ENCODE results near the gene MDFI.

Gene MDFI

GRCh38 chr6:41637194-41638001 is 870 bp upstream of the MDFI start:
- DNase-seq: no peak

GRCh38 chr6:41638935-41639808 is 904 bp downstream of the MDFI start:
- peak; percentile 16 for DNase-seq

DNA sequence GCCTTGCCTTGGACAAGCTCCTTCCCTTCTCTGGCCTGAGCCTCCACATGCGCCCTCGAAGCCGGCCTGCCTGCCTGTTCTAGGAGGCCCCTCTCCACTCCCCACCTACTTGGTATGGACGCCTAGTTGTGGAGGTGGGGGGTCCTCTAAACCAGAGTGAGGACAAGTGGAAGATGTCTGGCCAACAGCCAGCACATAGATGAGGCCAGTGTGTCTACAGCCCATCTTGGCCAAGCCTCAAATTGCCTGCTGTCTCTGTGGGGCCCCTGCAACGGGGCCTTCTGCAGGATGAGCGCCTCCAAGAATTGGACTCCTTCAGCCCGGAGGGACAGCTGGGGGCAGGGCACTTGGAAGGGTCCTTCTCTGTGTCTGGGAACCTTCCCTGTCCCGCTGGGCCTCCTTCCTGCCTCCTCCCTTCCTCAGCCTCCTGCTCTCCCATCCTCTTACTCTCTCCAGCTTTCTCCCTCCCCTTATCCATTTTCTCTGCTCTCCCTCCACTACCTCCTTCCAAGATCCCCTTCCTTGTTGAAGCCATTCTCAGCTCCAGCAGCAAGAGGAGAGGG is 1.6 kb downstream of the MDFI start:
- no peak for DNase-seq

DNA sequence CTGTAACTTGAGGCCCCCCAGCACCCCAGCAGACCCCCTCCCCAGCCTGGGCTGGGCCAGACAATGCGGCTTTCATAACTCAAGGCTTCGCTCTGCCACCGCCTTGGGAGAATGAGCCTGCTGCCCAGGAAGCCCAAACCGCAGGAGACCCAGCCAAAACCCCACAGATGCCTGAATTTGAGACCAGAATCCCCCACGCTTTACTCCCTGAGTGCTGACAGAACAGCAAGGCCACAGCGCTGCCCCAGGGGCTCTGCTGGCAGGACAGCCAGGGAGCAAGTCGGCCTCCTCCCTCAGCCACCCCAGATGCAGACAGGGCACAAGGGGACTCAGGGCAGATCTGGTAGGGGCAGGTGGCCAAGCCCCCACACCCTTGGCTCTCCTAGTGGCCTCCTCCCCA is 2.2 kb downstream of the MDFI start:
- no peak for DNase-seq

DNA sequence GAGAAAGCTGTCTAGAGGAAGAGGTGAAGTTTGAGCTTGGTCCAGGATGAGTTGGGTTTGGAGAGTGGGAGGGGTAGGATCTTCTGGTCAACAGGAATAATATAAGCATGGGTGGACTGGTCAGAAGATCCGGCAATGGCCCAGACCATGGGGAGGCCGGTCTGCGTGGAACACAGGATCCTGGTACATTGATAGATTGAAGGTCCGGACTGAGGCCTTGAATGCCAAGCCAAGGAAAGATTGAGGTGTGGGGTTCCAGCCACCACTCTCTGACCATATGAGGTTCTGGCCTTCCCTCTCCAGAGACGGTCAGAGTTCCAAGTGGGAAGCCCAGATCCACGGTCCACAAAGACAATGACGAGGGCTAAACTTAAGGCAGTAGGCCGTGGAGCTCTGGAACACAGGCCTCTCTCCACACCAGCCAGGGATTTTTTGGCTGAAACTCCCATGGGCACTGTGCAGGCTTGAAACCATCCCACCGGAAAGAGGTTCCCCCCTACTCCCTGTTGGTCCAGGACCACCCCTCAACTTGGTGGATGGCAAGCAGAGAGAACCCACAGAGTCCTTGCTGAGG is 3.2 kb downstream of the MDFI start:
- DNase-seq: no peak

GRCh38 chr6:41642090-41642959 is 4.1 kb downstream of the MDFI start:
- peak; percentile 29 for DNase-seq

- DNase-seq: no peak
Observed at GRCh38 chr6:41642960-41643898, 5.0 kb downstream of the MDFI start.

DNA sequence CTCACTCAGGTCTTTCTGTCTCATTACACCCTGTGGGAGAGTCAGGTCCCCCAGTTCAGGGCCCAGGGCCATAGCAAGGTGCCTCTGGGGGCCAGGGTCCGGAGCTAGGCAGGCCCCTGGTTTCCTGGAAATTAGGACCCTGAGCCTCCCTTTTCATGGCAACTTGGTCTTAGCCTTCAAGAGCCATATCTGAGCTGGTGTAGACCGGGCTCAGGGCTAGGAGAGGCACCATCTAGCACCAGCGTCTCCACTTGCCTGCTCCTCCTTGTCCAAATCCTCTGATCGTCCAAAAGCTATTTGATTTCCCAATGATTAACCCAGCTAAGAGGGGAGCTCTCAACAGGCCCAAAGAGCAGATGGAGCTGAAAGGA is 5.6 kb downstream of the MDFI start:
- no peak for DNase-seq

- peak; percentile 53 for DNase-seq
Observed at GRCh38 chr6:41644297-41644879, 6.1 kb downstream of the MDFI start.

DNA sequence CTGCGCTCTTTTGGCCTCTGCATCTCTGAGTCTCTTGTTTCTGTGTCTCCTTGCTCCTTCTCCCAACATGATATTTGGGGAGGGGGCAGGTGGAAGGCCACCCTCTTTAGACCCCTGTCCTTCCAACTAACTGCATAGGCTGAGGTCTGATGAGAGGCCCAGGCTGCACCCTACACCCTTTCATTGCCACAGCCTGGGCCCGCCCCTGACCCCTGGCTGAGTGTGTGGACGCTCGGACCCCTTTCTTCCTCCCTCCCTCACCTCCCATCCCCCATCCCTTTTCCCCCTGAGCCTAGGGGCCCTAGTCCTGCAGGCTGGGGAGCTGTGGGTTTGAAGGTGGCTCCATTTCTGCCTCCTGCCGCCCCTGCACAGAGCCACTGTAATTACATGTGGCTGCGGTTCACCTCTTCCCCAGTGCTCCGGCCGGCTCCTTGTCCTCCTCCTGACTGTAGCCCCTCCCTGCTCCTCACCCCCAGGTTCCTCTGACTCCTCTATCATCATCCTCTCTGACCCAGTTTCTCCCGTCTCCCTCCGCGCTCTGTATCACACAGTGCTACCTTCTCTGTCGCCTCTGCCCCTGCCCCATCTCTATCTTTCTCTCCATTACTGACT is 6.8 kb downstream of the MDFI start:
- no peak for DNase-seq

GRCh38 chr6:41646026-41646795 is 7.9 kb downstream of the MDFI start:
- DNase-seq: no peak

DNA sequence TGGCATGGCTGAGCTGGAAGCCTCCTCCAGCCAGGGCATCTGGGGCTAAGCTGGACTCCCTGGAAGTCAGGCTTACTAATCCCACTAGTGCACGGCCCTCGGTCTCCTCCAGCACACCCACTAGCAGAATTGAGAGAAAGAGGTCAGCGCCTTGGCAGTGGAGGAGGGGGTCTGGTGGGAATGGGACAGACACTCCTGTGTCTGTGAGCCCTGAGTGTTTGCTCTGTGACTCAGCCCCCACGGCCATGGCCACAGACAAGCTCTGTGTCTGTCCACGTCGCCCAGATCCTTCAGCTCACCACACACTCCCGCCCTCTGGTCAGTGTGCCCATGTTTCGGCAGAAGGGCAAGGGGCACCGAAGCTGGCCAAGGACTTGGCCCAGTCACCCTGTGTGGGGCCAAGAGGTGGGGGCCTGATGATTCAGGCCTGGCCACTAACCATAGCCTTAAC is 8.8 kb downstream of the MDFI start:
- no peak for DNase-seq

DNA sequence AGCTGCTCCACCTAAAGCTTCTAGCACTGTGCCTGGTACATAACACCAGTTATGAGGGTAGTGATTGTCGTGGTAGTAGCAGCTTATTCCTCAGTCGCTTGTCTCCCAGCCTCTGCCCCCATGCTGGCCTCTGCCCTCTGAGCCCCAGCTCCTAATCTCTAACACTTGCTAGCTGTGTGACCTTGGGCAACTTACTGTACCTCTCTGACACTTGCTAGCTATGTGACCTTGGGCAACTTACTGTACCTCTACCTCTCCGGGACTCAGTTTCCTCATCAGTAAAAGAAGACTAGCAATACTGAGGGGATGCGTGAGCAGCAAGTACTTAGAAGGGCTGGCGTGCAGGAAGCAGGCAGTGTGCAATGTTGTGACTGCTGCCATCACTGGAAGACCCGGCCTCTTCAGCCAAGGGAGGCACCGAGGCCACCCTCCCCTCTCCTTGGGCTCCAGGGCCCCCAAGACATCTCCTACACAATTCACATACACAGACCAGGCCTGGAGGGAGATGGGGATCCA is 9.9 kb downstream of the MDFI start:
- DNase-seq: no peak

- DNase-seq: no peak
Observed at GRCh38 chr6:41648921-41649320, 10.7 kb downstream of the MDFI start.

GRCh38 chr6:41649596-41649995 is 11.3 kb downstream of the MDFI start:
- DNase-seq: no peak

DNA sequence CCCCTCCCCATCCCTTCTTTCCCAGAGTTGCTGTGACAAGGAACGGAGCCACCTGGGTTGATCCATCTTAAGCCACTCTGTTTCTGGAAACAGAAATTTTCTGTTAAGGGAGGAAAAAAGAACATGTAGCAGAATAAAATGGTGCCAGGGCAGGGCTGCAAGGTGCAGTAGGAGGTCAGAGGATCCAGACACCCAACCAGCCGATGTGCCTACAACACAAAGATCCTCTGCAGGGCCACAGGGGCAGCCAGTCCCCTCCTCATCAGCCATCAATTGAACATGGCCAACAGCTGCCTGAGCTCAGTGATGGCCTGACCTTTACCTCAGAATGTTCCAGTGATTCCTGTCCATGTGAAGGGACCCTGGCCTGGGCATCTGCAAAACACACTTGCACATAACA is 11.9 kb downstream of the MDFI start:
- no peak for DNase-seq

- no peak for DNase-seq
Observed at GRCh38 chr6:41651246-41651961, 13.1 kb downstream of the MDFI start.

GRCh38 chr6:41651962-41652657 is 13.8 kb downstream of the MDFI start:
- DNase-seq: no peak
